Right lobe of liver (tissue), 6 donors: Measurements from ENCODE around the gene KMT2C. TPM values are rescaled to one million over a fixed set of nuclear protein-coding genes. Genes with fewer than 3 reads are reported as not detected.

Experiments used
- ATAC-seq, 4 donors: fragments of 200-7000 bp; cut with Tn5 transposase; one replicate each; pipeline ENCODE4 v1.9.1; 2020; ENCODE audit warnings: mild to moderate bottlenecking in 4 of 4, moderate library complexity in 4 of 4
- DNase-seq, 3 donors: peaks; one replicate each; pipeline ENCODE4 v3.0.0-alpha.2; 2020
- H3K27ac ChIP-seq, 3 donors: fragments of 200-600 bp; one replicate each; pipeline ENCODE4 v1.8.0; 2022
- H3K27me3 ChIP-seq, 2 donors: fragments of 200-600 bp; one replicate each; pipeline ENCODE4 v1.8.0; 2022
- H3K36me3 ChIP-seq, 4 donors: fragments of 200-600 bp; sonication (generic) in 1 of 4; one replicate each; pipeline versions ENCODE4 v1.5.1 to v1.8.0; 2017 to 2022; ENCODE audit warnings: control low read depth in 1 of 4
- H3K4me1 ChIP-seq, 4 donors: fragments of 200-600 bp; sonication (generic) in 1 of 4; one replicate each; pipeline versions ENCODE4 v1.5.1 to v1.8.0; 2017 to 2022; ENCODE audit warnings: control low read depth in 1 of 4
- H3K4me3 ChIP-seq, 3 donors: fragments of 200-600 bp; one replicate each; pipeline ENCODE4 v1.8.0; 2022
- H3K9me3 ChIP-seq, 4 donors: fragments of 200-600 bp; sonication (generic) in 1 of 4; one replicate each; pipeline versions ENCODE4 v1.5.1 to v1.8.0; 2017 to 2022; ENCODE audit warnings: control low read depth in 1 of 4
- CTCF ChIP-seq, 4 donors: fragments of 200-600 bp in 3 of 4; fragments of 450-650 bp in 1 of 4; IDR thresholded peaks; one replicate each; pipeline versions ENCODE4 v1.5.1 to v1.8.0; 2016 to 2022; ENCODE audit warnings: antibody characterized with exemption in 4 of 4, mild to moderate bottlenecking in 2 of 4
- POLR2A ChIP-seq: fragments of 450-650 bp; IDR thresholded peaks from one replicate; pipeline ENCODE4 v1.6.1; 2017; ENCODE audit warnings: antibody characterized with exemption, mild to moderate bottlenecking
- WGBS: methylation state at CpG from one replicate; pipeline ENCODE4 v1.1.6; 2018; ENCODE audit warnings: low coverage, low lambda C conversion rate; ENCODE audit not compliant: insufficient coverage; ENCODE audit errors: missing lambda C conversion rate; 5-methylcytosine and 5-hydroxymethylcytosine counted together
- intact Hi-C, 2 donors: fragments of 100-400 bp; cut with DNase I; formaldehyde crosslinking; loops; one replicate each; pipeline versions ENCODE4 v1.11.2 to v1.14.1; 2022
- total RNA-seq, 6 experiments: library from RNA; depleted of rRNA in 2 of 6; stranded (reverse); fragments of >200 nt in 2 of 6; fragmentation: NEBNext Ultra II Directional in 3 of 6; extraction: Animal tissue kit (Norgen Biotek cat#: 25700) in 3 of 6; gene quantifications; one replicate each; pipeline versions ENCODE4 v1.1.0 to v1.2.4, GENCODE V29; 2016 to 2023
- donor health status: DM: no; HTN: yes; CAD: no.
- donor health status: DM: no; HTN: no; CAD: no.
- donor health status: DM: no; HTN: no; CAD: no.
- donor health status: DM: no; HTN: yes; CAD: no.
- donor health status: DM: no; HTN: yes; CAD: no.

The KMT2C gene
- total RNA-seq, 6 experiments from 2014 or later, result 20.6 to 32.0 (median 29.9) TPM

GRCh38 chr7:152128741-152129461 lies 306.9 kb downstream of the KMT2C start:
- DNase-seq (no peak), ATAC-seq (no peak)
- Histone ChIP-seq H3K27ac (no peak overlapping the region), H3K9me3 (no peaks in the 10 kb centered on the region), H3K36me3 (peaks cover 0 to 35% (median 0%) of the 10 kb centered on the region in 4 donors), H3K27me3 (no peaks in the 10 kb centered on the region), H3K4me1 (no peaks in the 10 kb centered on the region), H3K4me3 (no peak overlapping the region)
- WGBS, result 95% methylated on average over 18 of the region's 60 CpGs
- TF ChIP-seq POLR2A, result no peak
- TF ChIP-seq CTCF (IDR thresholded peaks at IDR 0.05), result no peak
- intact Hi-C loops, result no loop called here

- Histone ChIP-seq H3K9me3 (no peaks in the 10 kb centered on the region), H3K4me3 (no peak overlapping the region), H3K4me1 (no peaks in the 10 kb centered on the region), H3K27me3 (no peaks in the 10 kb centered on the region), H3K27ac (no peak overlapping the region), H3K36me3 (peaks cover 0 to 39% (median 0%) of the 10 kb centered on the region in 4 donors)
- DNase-seq, result no peak
- TF ChIP-seq CTCF (IDR thresholded peaks at IDR 0.05), result no peak
- TF ChIP-seq POLR2A, result no peak
- intact Hi-C loops, result no loop called here
- ATAC-seq, result no peak
- 97% methylated on average over 15 of the region's 20 CpGs for WGBS
These were observed 307.6 kb downstream of the KMT2C start for GRCh38 chr7:152128252-152128651.

GRCh38 chr7:152127229-152127628 lies 308.6 kb downstream of the KMT2C start:
- no peak overlapping the region for H3K4me3 ChIP-seq
- ATAC-seq (peak in 1 of 4 donors; percentile 15), DNase-seq (no peak)
- no peaks in the 10 kb centered on the region for H3K27me3 ChIP-seq
- no peaks in the 10 kb centered on the region for H3K4me1 ChIP-seq
- WGBS, result 87% methylated on average over 7 of the region's 19 CpGs
- TF ChIP-seq CTCF (IDR thresholded peaks at IDR 0.05), result no peak
- TF ChIP-seq POLR2A, result no peak
- intact Hi-C loops, result no loop called here
- peaks cover 0 to 34% (median 1%) of the 10 kb centered on the region in 4 donors for H3K36me3 ChIP-seq
- H3K9me3 ChIP-seq, result no peaks in the 10 kb centered on the region
- H3K27ac ChIP-seq, result no peak overlapping the region

- no peaks in the 10 kb centered on the region for H3K27me3 ChIP-seq
- intact Hi-C loops, result no loop called here
- DNase-seq, result no peak
- no peak overlapping the region for H3K4me3 ChIP-seq
- 78% methylated on average over 4 of the region's 7 CpGs for WGBS
- H3K9me3 ChIP-seq, result no peaks in the 10 kb centered on the region
- no peak overlapping the region for H3K27ac ChIP-seq
- no peaks in the 10 kb centered on the region for H3K4me1 ChIP-seq
- TF ChIP-seq CTCF (IDR thresholded peaks at IDR 0.05) (no peak), POLR2A (no peak)
- H3K36me3 ChIP-seq, result peaks cover 0 to 36% (median 6%) of the 10 kb centered on the region in 4 donors
- ATAC-seq, result no peak
These were observed 309.1 kb downstream of the KMT2C start for GRCh38 chr7:152126741-152127140.
